HCT116 (cell line): Measurements from ENCODE around the gene PDXK. TPM values are rescaled to one million over a fixed set of nuclear protein-coding genes. Genes with fewer than 3 reads are reported as not detected.

Experiments used
- ATAC-seq: fragments of 200-7000 bp; cut with Tn5 transposase; 2 replicates; pipeline ENCODE4 v1.9.1; 2020; ENCODE audit warnings: mild to moderate bottlenecking, moderate library complexity
- BruUV-seq: library from RNA; stranded (reverse); fragments of 400-500 nt; replicated peaks from 2 replicates; lab custom pipeline; 2021; lab: Mats Ljungman, UMichigan
- CTCF ChIA-PET: fragments of 300-600 bp; sonication (Branson Sonifier 250); formaldehyde crosslinking; loops from one replicate; lab custom pipeline; 2021; ENCODE audit warnings: antibody characterized with exemption; lab: Charles Lee
- POLR2A ChIA-PET: fragments of 300-600, 350-600 bp; sonication (Branson Sonifier 250); formaldehyde crosslinking; loops from one replicate; lab custom pipeline; 2021; ENCODE audit warnings: antibody characterized with exemption; lab: Charles Lee
- RAD21 ChIA-PET, 2 experiments: fragments of 300-600 bp; sonication (Branson Sonifier 250); formaldehyde crosslinking; loops; one replicate each; lab custom pipeline; 2023; ENCODE audit warnings: low total read pairs in 2 of 2; ENCODE audit not compliant: uncharacterized antibody in 2 of 2, unreplicated experiment in 2 of 2, low non-redundant PET in 1 of 2; lab: Charles Lee
- DNase-seq: peaks from one replicate; pipeline ENCODE4 v3.0.0-alpha.2; 2010; ENCODE audit warnings: low read depth, low spot score
- H2AFZ ChIP-seq: fragments of 200-600 bp; shearing (Covaris generic), sonication (generic); 2 replicates; pipeline ENCODE4 v1.6.1; 2017; ENCODE audit warnings: low read depth, mixed run types, mixed read lengths, antibody characterized with exemption, low read length; ENCODE audit not compliant: poor library complexity, severe bottlenecking
- H3K27ac ChIP-seq: 2 replicates; pipeline ENCODE4 v1.5.1; 2012; ENCODE audit warnings: low read depth, low read length
- H3K27me3 ChIP-seq: fragments of 200-600 bp; sonication (generic); 2 replicates; pipeline ENCODE4 v1.6.1; 2016; ENCODE audit warnings: mixed run types, low read length, mixed read lengths; ENCODE audit not compliant: insufficient read depth
- H3K36me3 ChIP-seq, 2 experiments: fragments of 200-500 bp in 1 of 2; fragments of 200-600 bp in 1 of 2; sonication (Bioruptor generic) in 1 of 2; sonication (generic) in 1 of 2; 2 replicates each; pipeline versions ENCODE4 v1.5.1 to v1.6.1; 2014 to 2016; ENCODE audit warnings: low read length in 2 of 2, inconsistent platforms in 1 of 2, mixed read lengths in 1 of 2, mixed run types in 1 of 2; ENCODE audit not compliant: insufficient read depth in 2 of 2, control insufficient read depth in 1 of 2
- H3K4me1 ChIP-seq, 2 experiments: fragments of 200-600 bp in 1 of 2; sonication (generic) in 1 of 2; 2 replicates each; pipeline versions ENCODE4 v1.5.1 to v1.6.1; 2012 to 2017; ENCODE audit warnings: low read length in 2 of 2, inconsistent platforms in 1 of 2, mild to moderate bottlenecking in 1 of 2, mixed read lengths in 1 of 2, mixed run types in 1 of 2, moderate library complexity in 1 of 2; ENCODE audit not compliant: insufficient read depth in 2 of 2, control insufficient read depth in 1 of 2
- H3K4me2 ChIP-seq: fragments of 200-600 bp; sonication (generic); 2 replicates; pipeline ENCODE4 v1.6.1; 2017; ENCODE audit warnings: mixed run types, low read length, mixed read lengths
- H3K4me3 ChIP-seq, 2 experiments: fragments of 200-600 bp in 1 of 2; sonication (generic) in 1 of 2; replicated peaks in 1 of 2; 2 replicates each; pipeline ENCODE4 v1.5.1; 2011 to 2016; ENCODE audit warnings: low read length in 2 of 2, control low read depth in 1 of 2, low read depth in 1 of 2, mild to moderate bottlenecking in 1 of 2, mixed read lengths in 1 of 2, mixed run types in 1 of 2
- H3K79me2 ChIP-seq: fragments of 200-600 bp; sonication (generic); 2 replicates; pipeline ENCODE4 v1.6.1; 2017; ENCODE audit warnings: mild to moderate bottlenecking, mixed run types, low read length, moderate library complexity, mixed read lengths; ENCODE audit not compliant: insufficient read depth
- H3K9ac ChIP-seq: fragments of 200-600 bp; sonication (generic); 2 replicates; pipeline ENCODE4 v1.6.1; 2016; ENCODE audit warnings: low read length, mixed read lengths
- H3K9me2 ChIP-seq: fragments of 200-600 bp; sonication (generic), shearing (Covaris generic); 2 replicates; pipeline ENCODE4 v1.6.1; 2017; ENCODE audit warnings: mixed run types, mild to moderate bottlenecking, moderate library complexity; ENCODE audit not compliant: insufficient read depth
- H3K9me3 ChIP-seq, 2 experiments: fragments of 200-500 bp in 1 of 2; fragments of 200-600 bp in 1 of 2; sonication (Bioruptor generic) in 1 of 2; sonication (generic) in 1 of 2; 2 replicates each; pipeline ENCODE4 v1.6.1; 2014 to 2017; ENCODE audit warnings: low read length in 2 of 2, mixed read lengths in 2 of 2, inconsistent platforms in 1 of 2, low read depth in 1 of 2, mild to moderate bottlenecking in 1 of 2, mixed run types in 1 of 2, moderate library complexity in 1 of 2; ENCODE audit not compliant: control insufficient read depth in 1 of 2, insufficient read depth in 1 of 2
- H4K20me1 ChIP-seq: fragments of 200-600 bp; sonication (generic), shearing (Covaris generic); 2 replicates; pipeline ENCODE4 v1.6.1; 2017; ENCODE audit warnings: mixed run types, mild to moderate bottlenecking, moderate library complexity; ENCODE audit not compliant: insufficient read depth
- CBX3 ChIP-seq: IDR thresholded peaks from 2 replicates; pipeline ENCODE4 v1.6.1; 2012; ENCODE audit warnings: low read depth
- CEBPB ChIP-seq: IDR thresholded peaks from 2 replicates; pipeline ENCODE4 v1.6.1; 2012; ENCODE audit warnings: low read depth
- EGR1 ChIP-seq: IDR thresholded peaks from 2 replicates; pipeline ENCODE4 v1.6.1; 2012; ENCODE audit warnings: low read depth
- ELF1 ChIP-seq: IDR thresholded peaks from 2 replicates; pipeline ENCODE4 v1.6.1; 2012; ENCODE audit warnings: low read depth, borderline replicate concordance
- FOSL1 ChIP-seq: IDR thresholded peaks from 2 replicates; pipeline ENCODE4 v1.6.1; 2012; ENCODE audit warnings: low read depth
- POLR2A ChIP-seq: IDR thresholded peaks from 2 replicates; pipeline ENCODE4 v1.7.0; 2011; ENCODE audit warnings: borderline replicate concordance; ENCODE audit not compliant: insufficient read depth, insufficient read length; ENCODE audit errors: extremely low read depth
- RAD21 ChIP-seq: IDR thresholded peaks from 2 replicates; pipeline ENCODE4 v1.6.1; 2012; ENCODE audit warnings: low read depth, mild to moderate bottlenecking
- SIN3A ChIP-seq: IDR thresholded peaks from 2 replicates; pipeline ENCODE4 v1.6.1; 2012; ENCODE audit warnings: low read depth
- YY1 ChIP-seq: IDR thresholded peaks from 2 replicates; pipeline ENCODE4 v1.6.1; 2011; ENCODE audit warnings: low read length, low read depth, moderate library complexity, mild to moderate bottlenecking; ENCODE audit not compliant: insufficient replicate concordance; ENCODE audit errors: extremely low read depth
- ZFX ChIP-seq: fragments of 450-650 bp; IDR thresholded peaks from 2 replicates; pipeline ENCODE4 v1.6.1; 2017
- ZNF274 ChIP-seq: fragments of 200-500 bp; sonication (Bioruptor generic); IDR thresholded peaks from 2 replicates; pipeline ENCODE4 v1.6.1; 2014; ENCODE audit warnings: mild to moderate bottlenecking, low read depth, low read length, inconsistent platforms
- intact Hi-C: fragments of 100-400 bp; cut with micrococcal nuclease; formaldehyde crosslinking; loops from 2 replicates; pipeline ENCODE4 v1.10.0; 2022
- total RNA-seq: library from RNA; stranded (reverse); gene quantifications from one replicate; pipeline ENCODE4 v1.2.1, GENCODE V29; 2021; ENCODE audit not compliant: unreplicated experiment
- TF ChIP-seq, protein P1 (sequence below): IDR thresholded peaks from 2 replicates; pipeline ENCODE4 v1.6.1; 2012
- TF ChIP-seq, protein P2 (sequence below), 3 experiments: fragments of 200-600 bp in 1 of 3; sonication (generic) in 1 of 3; IDR thresholded peaks in 2 of 3; conservative IDR thresholded peaks in 1 of 3; 2 replicates each; pipeline ENCODE4 v1.5.1; 2012 to 2017; ENCODE audit warnings: low read depth in 2 of 3, low read length in 2 of 3, antibody characterized with exemption in 1 of 3, borderline replicate concordance in 1 of 3, control low read depth in 1 of 3, mild to moderate bottlenecking in 1 of 3, mixed read lengths in 1 of 3, mixed run types in 1 of 3, moderate library complexity in 1 of 3; ENCODE audit not compliant: insufficient read depth in 1 of 3
- TF ChIP-seq, protein P3 (sequence below): IDR thresholded peaks from 2 replicates; pipeline ENCODE4 v1.6.1; 2012
- TF ChIP-seq, protein P4 (sequence below): IDR thresholded peaks from 2 replicates; pipeline ENCODE4 v1.6.1; 2012; ENCODE audit warnings: low read depth
- TF ChIP-seq, protein P5 (sequence below): IDR thresholded peaks from 2 replicates; pipeline ENCODE4 v1.6.1; 2011; ENCODE audit warnings: mild to moderate bottlenecking, low read length, moderate library complexity; ENCODE audit not compliant: insufficient replicate concordance; ENCODE audit errors: extremely low read depth

Gene PDXK
- total RNA-seq, 1 experiment from 2014 or later, result 127 TPM

DNA sequence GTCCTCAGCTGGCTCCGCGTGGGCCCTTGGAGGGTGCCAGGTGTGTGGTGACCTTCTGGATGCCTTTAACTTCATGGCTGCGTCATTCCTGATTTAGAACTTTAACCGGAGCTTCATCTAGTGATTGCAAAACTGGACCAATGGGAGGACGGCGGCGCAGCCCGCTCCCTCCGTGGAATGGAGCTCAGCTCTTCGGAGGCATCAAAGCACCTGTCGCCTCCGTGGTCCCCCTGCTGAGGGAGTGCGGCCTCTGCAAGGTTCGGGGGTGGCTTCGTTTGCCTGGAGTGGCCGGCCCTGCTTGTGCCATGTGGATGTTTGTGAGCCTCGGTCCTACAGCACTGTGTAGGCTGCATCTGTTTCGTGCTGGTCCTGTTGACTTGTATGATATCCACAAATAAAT, 43.0 kb downstream of the PDXK start (continued):
- TF ChIP-seq, protein P1, sequence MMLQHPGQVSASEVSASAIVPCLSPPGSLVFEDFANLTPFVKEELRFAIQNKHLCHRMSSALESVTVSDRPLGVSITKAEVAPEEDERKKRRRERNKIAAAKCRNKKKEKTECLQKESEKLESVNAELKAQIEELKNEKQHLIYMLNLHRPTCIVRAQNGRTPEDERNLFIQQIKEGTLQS, result no peak
- TF ChIP-seq SIN3A, result no peak
- no peak for TF ChIP-seq YY1
- no peak for TF ChIP-seq CBX3

DNA sequence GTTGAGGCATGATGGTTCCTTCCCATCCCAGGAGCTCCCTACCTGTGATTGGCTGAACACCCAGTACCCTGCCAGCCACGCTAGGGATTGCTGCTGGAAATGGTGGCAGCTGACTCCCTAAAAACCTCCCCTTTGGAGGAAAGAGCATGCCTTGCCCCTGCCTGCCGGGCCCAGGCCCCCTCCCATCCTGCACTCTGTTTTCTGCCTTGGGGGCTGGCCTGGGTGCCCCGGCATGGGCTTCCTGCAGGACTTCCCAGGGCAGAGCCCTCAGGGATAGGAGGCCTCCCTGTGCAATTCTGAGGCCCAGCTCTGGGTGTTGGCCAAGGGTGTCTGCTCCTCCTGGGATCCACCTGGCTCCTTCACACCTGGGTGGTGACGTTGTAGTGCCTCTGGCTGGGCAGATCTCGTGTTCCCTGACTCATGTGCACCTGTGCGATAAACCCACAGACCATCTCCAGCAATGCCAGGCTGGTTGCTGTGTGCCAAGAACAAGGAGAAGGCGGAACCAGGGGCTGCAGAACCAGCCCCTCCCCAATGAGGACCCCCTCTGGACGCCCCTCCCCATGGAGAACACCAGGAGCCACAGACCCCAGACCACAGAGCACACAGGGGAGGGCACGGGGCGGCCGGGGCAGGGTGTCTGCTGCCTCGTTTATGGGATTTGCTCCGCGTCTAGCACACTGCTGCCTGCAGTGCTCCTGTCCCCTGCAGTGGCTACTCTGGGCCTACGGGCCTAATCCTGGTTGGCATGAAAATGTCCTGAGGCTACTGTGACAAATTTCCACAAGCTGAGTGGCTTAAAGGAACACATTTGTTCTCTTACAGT, 43.6 kb downstream of the PDXK start:
- POLR2A ChIA-PET, result no interaction called here
- no peaks in the 10 kb centered on the region for H3K27me3 ChIP-seq
- no peak overlapping the region for H3K27ac ChIP-seq
- H3K9ac ChIP-seq, result no peak overlapping the region
- peaks cover 5 to 18% of the 10 kb centered on the region in 2 experiments; a peak in 3 of 4 replicates for H3K36me3 ChIP-seq
- no peak overlapping the region for H3K4me3 ChIP-seq
- no peaks in the 10 kb centered on the region for H3K9me3 ChIP-seq
- no peak for DNase-seq
- no peaks in the 10 kb centered on the region for H3K9me2 ChIP-seq
- no peak overlapping the region for H2AFZ ChIP-seq
- intact Hi-C loops, result no loop called here
- no peak overlapping the region for H3K4me2 ChIP-seq
- ATAC-seq, result no peak
- no peaks in the 10 kb centered on the region for H4K20me1 ChIP-seq
- BruUV-seq, result no TSS peak
- H3K4me1 ChIP-seq, result peaks cover 3 to 22% of the 10 kb centered on the region in 2 experiments
- RAD21 ChIA-PET, result no interaction called here
- no peaks in the 10 kb centered on the region for H3K79me2 ChIP-seq
- CTCF ChIA-PET, result no interaction called here
- TF ChIP-seq, protein P2, sequence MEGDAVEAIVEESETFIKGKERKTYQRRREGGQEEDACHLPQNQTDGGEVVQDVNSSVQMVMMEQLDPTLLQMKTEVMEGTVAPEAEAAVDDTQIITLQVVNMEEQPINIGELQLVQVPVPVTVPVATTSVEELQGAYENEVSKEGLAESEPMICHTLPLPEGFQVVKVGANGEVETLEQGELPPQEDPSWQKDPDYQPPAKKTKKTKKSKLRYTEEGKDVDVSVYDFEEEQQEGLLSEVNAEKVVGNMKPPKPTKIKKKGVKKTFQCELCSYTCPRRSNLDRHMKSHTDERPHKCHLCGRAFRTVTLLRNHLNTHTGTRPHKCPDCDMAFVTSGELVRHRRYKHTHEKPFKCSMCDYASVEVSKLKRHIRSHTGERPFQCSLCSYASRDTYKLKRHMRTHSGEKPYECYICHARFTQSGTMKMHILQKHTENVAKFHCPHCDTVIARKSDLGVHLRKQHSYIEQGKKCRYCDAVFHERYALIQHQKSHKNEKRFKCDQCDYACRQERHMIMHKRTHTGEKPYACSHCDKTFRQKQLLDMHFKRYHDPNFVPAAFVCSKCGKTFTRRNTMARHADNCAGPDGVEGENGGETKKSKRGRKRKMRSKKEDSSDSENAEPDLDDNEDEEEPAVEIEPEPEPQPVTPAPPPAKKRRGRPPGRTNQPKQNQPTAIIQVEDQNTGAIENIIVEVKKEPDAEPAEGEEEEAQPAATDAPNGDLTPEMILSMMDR (IDR thresholded peaks at IDR 0.05 in 2 of 3, conservative IDR thresholded peaks at IDR 0.05 in 1 of 3; ENCODE audit: borderline replicate concordance in 1 of 3, insufficient read depth in 1 of 3, low read depth in 2 of 3, low read length in 2 of 3), result no peak
- TF ChIP-seq YY1 (no peak), CEBPB (no peak), ZFX (no peak), ZNF274 (no peak), EGR1 (no peak), ELF1 (no peak), RAD21 (no peak), FOSL1 (no peak), POLR2A (no peak), SIN3A (no peak)
- TF ChIP-seq, protein P3, sequence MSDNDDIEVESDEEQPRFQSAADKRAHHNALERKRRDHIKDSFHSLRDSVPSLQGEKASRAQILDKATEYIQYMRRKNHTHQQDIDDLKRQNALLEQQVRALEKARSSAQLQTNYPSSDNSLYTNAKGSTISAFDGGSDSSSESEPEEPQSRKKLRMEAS, result no peak
- TF ChIP-seq, protein P1, result no peak
- TF ChIP-seq, protein P4, sequence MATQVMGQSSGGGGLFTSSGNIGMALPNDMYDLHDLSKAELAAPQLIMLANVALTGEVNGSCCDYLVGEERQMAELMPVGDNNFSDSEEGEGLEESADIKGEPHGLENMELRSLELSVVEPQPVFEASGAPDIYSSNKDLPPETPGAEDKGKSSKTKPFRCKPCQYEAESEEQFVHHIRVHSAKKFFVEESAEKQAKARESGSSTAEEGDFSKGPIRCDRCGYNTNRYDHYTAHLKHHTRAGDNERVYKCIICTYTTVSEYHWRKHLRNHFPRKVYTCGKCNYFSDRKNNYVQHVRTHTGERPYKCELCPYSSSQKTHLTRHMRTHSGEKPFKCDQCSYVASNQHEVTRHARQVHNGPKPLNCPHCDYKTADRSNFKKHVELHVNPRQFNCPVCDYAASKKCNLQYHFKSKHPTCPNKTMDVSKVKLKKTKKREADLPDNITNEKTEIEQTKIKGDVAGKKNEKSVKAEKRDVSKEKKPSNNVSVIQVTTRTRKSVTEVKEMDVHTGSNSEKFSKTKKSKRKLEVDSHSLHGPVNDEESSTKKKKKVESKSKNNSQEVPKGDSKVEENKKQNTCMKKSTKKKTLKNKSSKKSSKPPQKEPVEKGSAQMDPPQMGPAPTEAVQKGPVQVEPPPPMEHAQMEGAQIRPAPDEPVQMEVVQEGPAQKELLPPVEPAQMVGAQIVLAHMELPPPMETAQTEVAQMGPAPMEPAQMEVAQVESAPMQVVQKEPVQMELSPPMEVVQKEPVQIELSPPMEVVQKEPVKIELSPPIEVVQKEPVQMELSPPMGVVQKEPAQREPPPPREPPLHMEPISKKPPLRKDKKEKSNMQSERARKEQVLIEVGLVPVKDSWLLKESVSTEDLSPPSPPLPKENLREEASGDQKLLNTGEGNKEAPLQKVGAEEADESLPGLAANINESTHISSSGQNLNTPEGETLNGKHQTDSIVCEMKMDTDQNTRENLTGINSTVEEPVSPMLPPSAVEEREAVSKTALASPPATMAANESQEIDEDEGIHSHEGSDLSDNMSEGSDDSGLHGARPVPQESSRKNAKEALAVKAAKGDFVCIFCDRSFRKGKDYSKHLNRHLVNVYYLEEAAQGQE, result no peak
- TF ChIP-seq, protein P5, sequence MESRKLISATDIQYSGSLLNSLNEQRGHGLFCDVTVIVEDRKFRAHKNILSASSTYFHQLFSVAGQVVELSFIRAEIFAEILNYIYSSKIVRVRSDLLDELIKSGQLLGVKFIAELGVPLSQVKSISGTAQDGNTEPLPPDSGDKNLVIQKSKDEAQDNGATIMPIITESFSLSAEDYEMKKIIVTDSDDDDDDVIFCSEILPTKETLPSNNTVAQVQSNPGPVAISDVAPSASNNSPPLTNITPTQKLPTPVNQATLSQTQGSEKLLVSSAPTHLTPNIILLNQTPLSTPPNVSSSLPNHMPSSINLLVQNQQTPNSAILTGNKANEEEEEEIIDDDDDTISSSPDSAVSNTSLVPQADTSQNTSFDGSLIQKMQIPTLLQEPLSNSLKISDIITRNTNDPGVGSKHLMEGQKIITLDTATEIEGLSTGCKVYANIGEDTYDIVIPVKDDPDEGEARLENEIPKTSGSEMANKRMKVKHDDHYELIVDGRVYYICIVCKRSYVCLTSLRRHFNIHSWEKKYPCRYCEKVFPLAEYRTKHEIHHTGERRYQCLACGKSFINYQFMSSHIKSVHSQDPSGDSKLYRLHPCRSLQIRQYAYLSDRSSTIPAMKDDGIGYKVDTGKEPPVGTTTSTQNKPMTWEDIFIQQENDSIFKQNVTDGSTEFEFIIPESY, result no peak
